GM23248 (cell line): ENCODE results near the gene ATP5PB. TPM values are rescaled to one million over a fixed set of nuclear protein-coding genes. Genes with fewer than 3 reads are reported as not detected.

Experiments used
- DNase-seq: peaks from one replicate; pipeline ENCODE4 v3.0.0-alpha.2; 2015
- H2AFZ ChIP-seq: fragments of 200-600 bp; sonication (generic); 2 replicates; pipeline ENCODE4 v1.6.1; 2016; ENCODE audit warnings: antibody characterized with exemption
- H3F3A ChIP-seq: fragments of 200-600 bp; sonication (generic); 2 replicates; pipeline ENCODE4 v1.6.1; 2016; ENCODE audit warnings: mild to moderate bottlenecking, antibody characterized with exemption, mixed run types; ENCODE audit not compliant: insufficient read depth
- H3K27ac ChIP-seq: fragments of 200-600 bp; sonication (generic); 2 replicates; pipeline ENCODE4 v1.5.1; 2016; ENCODE audit warnings: mild to moderate bottlenecking
- H3K27me3 ChIP-seq: fragments of 200-600 bp; sonication (generic); replicated peaks from 2 replicates; pipeline ENCODE4 v1.6.1; 2016; ENCODE audit warnings: mild to moderate bottlenecking; ENCODE audit not compliant: insufficient read depth
- H3K36me3 ChIP-seq: fragments of 200-600 bp; sonication (generic); 2 replicates; pipeline ENCODE4 v1.6.1; 2016; ENCODE audit warnings: low read depth, mild to moderate bottlenecking
- H3K4me1 ChIP-seq: fragments of 200-600 bp; sonication (generic); 2 replicates; pipeline ENCODE4 v1.6.1; 2016; ENCODE audit warnings: mild to moderate bottlenecking; ENCODE audit not compliant: insufficient read depth
- H3K4me2 ChIP-seq: fragments of 200-600 bp; sonication (generic); one replicate; pipeline ENCODE4 v1.6.1; 2016; ENCODE audit warnings: mild to moderate bottlenecking; ENCODE audit not compliant: unreplicated experiment
- H3K4me3 ChIP-seq: fragments of 200-600 bp; sonication (generic); 2 replicates; pipeline ENCODE4 v1.5.1; 2016; ENCODE audit warnings: mild to moderate bottlenecking
- H3K79me2 ChIP-seq: fragments of 200-600 bp; sonication (generic); 2 replicates; pipeline ENCODE4 v1.6.1; 2016; ENCODE audit warnings: mild to moderate bottlenecking; ENCODE audit not compliant: insufficient read depth
- H3K9ac ChIP-seq: fragments of 200-600 bp; sonication (generic); 2 replicates; pipeline ENCODE4 v1.6.1; 2016; ENCODE audit warnings: mild to moderate bottlenecking
- H3K9me2 ChIP-seq: fragments of 200-600 bp; sonication (generic); 2 replicates; pipeline ENCODE4 v1.6.1; 2016; ENCODE audit warnings: mixed run types, mild to moderate bottlenecking, moderate library complexity; ENCODE audit not compliant: insufficient read depth
- H3K9me3 ChIP-seq: fragments of 200-600 bp; sonication (generic); one replicate; pipeline ENCODE4 v1.6.1; 2017; ENCODE audit warnings: low read depth
- H4K20me1 ChIP-seq: fragments of 200-600 bp; sonication (generic); 2 replicates; pipeline ENCODE4 v1.6.0; 2016; ENCODE audit not compliant: insufficient read depth
- EZH2 ChIP-seq: fragments of 200-600 bp; sonication (generic); IDR thresholded peaks from 2 replicates; pipeline ENCODE4 v1.6.1; 2018; ENCODE audit warnings: antibody characterized with exemption, mild to moderate bottlenecking; ENCODE audit not compliant: insufficient read depth, poor library complexity, severe bottlenecking
- EZH2phosphoT487 ChIP-seq: fragments of 200-600 bp; sonication (generic); IDR thresholded peaks from 2 replicates; pipeline ENCODE4 v1.6.1; 2018; ENCODE audit warnings: antibody characterized with exemption, moderate library complexity, mild to moderate bottlenecking, low read depth; ENCODE audit not compliant: insufficient read depth
- WGBS, 2 experiments: methylation state at CpG; one replicate each; pipeline ENCODE4 v1.1.6; 2015 to 2017; ENCODE audit warnings: low lambda C conversion rate in 2 of 2, low coverage in 1 of 2; ENCODE audit errors: missing lambda C conversion rate in 2 of 2; 5-methylcytosine and 5-hydroxymethylcytosine counted together
- in situ Hi-C: fragments of 300-500 bp; cut with MboI; formaldehyde crosslinking; loops from 2 replicates; pipeline ENCODE4 v1.15.0; 2020
- polyA plus RNA-seq: library from polyadenylated mRNA; unstranded; fragments of >200 nt; fragmentation: Nextera tagmentation; extraction: Ambion mirVana; gene quantifications from 2 replicates; pipeline ENCODE4 v1.2.1, GENCODE V29; 2016
- total RNA-seq: library from RNA; depleted of rRNA; stranded (reverse); fragments of >200 nt; shearing (Covaris generic); gene quantifications from 2 replicates; pipeline ENCODE4 v1.2.3, GENCODE V29; 2014

Gene ATP5PB
- total and polyA plus RNA-seq, 2 experiments from 2014 or later: 226 to 304 TPM

DNA sequence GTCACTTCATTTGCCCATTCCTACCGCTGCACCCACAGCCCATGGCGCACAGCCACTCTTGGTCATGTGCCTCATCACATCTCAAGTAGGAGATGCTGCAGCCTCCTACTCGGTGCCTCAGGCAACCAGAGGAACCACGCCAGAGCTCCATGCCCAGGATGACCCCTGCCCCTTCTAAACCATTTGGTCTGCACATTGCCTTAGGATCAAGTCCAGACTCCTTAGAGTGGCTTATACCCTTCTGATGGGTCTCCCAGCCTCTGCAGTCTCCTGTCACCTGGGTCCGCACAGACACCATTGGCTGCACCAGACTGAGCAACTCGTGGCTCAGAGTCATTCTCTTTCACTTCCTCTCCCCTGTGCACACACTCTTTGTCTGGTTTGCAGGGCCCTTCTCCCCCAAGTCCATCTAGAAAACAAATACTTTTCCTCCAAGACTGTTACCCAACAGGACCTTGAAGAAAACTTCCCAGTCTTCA, 56.4 kb downstream of the ATP5PB start:
- Histone ChIP-seq H3K4me1 (peaks cover 10% of the 10 kb centered on the region), H4K20me1 (no peaks in the 10 kb centered on the region), H3F3A (peaks cover 5% of the 10 kb centered on the region; the same call in 1 of the 2 replicates), H3K4me3 (no peak overlapping the region), H2AFZ (no peak overlapping the region; the same call in 1 of the 2 replicates), H3K36me3 (no peaks in the 10 kb centered on the region), H3K27me3 (0 out of 2 replicates have a peak, but pooled peaks cover 6% of the 10 kb centered on the region), H3K9ac (no peak overlapping the region), H3K27ac (no peak overlapping the region), H3K9me3 (no peaks in the 10 kb centered on the region), H3K79me2 (no peaks in the 10 kb centered on the region), H3K4me2 (no peak overlapping the region), H3K9me2 (no peaks in the 10 kb centered on the region)
- TF ChIP-seq EZH2phosphoT487: no peak
- TF ChIP-seq EZH2: no peak
- DNase-seq: no peak
- WGBS, 2 experiments: 81 to 82% methylated on average over 6 of the region's 6 CpGs
- in situ Hi-C loops: no loop called here

DNA sequence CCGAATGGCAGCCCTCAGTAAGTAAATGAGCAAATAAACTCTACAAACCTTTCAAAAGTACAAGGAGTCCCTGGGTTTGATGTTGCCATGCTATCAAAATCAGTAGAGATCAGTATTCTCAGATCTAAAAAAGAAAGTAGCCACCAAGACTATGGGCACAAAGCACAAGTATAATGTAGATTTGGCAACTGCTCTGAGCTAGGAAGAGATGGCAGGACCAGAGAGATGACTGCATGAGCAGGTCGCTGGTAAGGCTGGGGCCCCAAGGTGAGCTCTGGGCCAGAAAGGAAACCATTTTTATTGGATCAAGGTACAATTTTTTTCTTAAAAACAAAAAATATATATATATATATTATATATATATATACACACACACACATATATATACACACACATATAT, 57.3 kb downstream of the ATP5PB start:
- Histone ChIP-seq H2AFZ (no peak overlapping the region), H3K27ac (no peak overlapping the region), H3F3A (peaks cover 5% of the 10 kb centered on the region; the same call in 1 of the 2 replicates), H3K4me3 (no peak overlapping the region), H3K4me1 (peaks cover 10% of the 10 kb centered on the region), H3K27me3 (no peaks in the 10 kb centered on the region), H4K20me1 (no peaks in the 10 kb centered on the region), H3K4me2 (no peak overlapping the region), H3K36me3 (no peaks in the 10 kb centered on the region), H3K9ac (no peak overlapping the region), H3K79me2 (no peaks in the 10 kb centered on the region), H3K9me2 (no peaks in the 10 kb centered on the region), H3K9me3 (no peaks in the 10 kb centered on the region)
- TF ChIP-seq EZH2: no peak
- no peak for TF ChIP-seq EZH2phosphoT487
- in situ Hi-C loops: no loop called here
- 45 to 50% methylated on average over 2 of the region's 2 CpGs for WGBS, 2 experiments
- no peak for DNase-seq

DNA sequence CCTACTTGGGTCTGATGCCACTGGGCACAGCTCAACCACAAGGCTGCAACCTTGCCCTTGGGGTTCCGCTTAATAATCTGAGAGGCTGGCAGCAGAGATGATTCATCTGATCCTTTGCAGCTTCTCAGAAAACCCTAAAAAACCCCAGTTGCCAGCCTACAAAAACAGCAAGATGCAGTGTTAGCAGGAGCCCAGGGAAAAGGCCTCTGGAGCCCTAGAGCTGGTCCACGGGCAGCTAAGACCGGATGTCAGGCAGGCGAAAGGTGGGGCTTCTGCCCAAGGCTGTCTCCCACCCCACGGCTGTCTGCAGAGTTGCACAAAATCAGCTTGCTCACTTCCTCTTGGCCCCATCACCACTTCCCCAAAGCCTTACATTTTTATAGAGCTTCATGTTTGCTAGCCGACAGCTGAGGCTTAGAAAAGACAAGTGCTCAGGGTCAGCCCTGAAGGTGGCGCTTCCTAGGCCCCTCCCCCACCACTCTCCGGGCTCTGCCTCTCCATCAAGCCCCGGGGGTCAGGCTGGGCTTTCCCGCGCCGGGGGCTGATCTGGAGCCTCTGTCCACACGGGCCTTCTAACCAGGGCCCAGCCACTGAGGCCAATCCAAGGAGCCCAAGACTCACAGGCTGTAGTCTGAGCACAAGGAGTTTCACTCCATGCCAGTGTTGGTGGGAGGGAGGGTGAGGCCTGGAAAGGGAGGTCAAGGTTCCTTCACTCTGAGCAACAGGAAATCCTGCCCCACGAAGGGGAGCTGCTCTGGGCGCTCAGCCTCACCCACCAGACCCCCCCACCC, 58.3 kb downstream of the ATP5PB start:
- H3K4me1 ChIP-seq: peaks cover 10% of the 10 kb centered on the region
- peak overlapping the region; percentile 78 for H3K9ac ChIP-seq
- no peaks in the 10 kb centered on the region for H4K20me1 ChIP-seq
- no peaks in the 10 kb centered on the region for H3K9me2 ChIP-seq
- no peaks in the 10 kb centered on the region for H3K36me3 ChIP-seq
- no peaks in the 10 kb centered on the region for H3K79me2 ChIP-seq
- H2AFZ ChIP-seq: peak overlapping the region; percentile 99
- peak overlapping the region; percentile 57 for H3K4me3 ChIP-seq
- no peak for TF ChIP-seq EZH2phosphoT487
- TF ChIP-seq EZH2: no peak
- in situ Hi-C loops: no loop called here
- H3K27ac ChIP-seq: peak overlapping the region; percentile 88
- H3K4me2 ChIP-seq: peak overlapping the region; percentile 83
- 7 to 8% methylated on average over 15 of the region's 15 CpGs for WGBS, 2 experiments
- no peaks in the 10 kb centered on the region for H3K9me3 ChIP-seq
- H3K27me3 ChIP-seq: no peaks in the 10 kb centered on the region
- H3F3A ChIP-seq: peaks cover 5% of the 10 kb centered on the region; the same call in 1 of the 2 replicates
- DNase-seq: peak; percentile 83

DNA sequence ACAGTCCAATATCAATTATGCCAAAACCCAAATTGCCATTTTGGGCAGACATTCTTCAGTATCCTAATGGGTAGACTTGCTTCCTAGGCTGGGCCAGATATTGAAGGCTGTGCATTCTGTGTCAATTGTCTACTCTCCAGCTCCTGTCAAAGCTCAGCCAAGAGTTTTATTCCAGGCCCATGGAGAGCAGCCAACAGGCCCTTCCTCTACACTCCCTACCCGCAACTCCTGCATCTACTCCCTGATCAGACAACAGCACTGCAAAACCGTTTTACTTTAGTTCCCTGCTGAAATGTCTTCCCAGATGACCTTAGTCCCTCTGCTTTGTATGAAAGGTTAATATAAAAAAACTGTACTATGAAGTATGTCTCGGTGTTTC, 60.7 kb downstream of the ATP5PB start:
- Histone ChIP-seq H3K27me3 (no peaks in the 10 kb centered on the region), H3K4me1 (peaks cover 10% of the 10 kb centered on the region), H3K9me3 (no peaks in the 10 kb centered on the region), H3K36me3 (no peaks in the 10 kb centered on the region), H3K4me2 (no peak overlapping the region), H2AFZ (0 out of 2 replicates have a peak overlapping the region, but pooled peaks have one; percentile 22), H3F3A (peaks cover 5% of the 10 kb centered on the region; the same call in 1 of the 2 replicates), H3K4me3 (no peak overlapping the region), H4K20me1 (no peaks in the 10 kb centered on the region), H3K79me2 (no peaks in the 10 kb centered on the region), H3K9ac (no peak overlapping the region), H3K27ac (no peak overlapping the region), H3K9me2 (no peaks in the 10 kb centered on the region)
- no peak for DNase-seq
- 46 to 53% methylated on average over 3 of the region's 3 CpGs for WGBS, 2 experiments
- TF ChIP-seq EZH2phosphoT487: no peak
- TF ChIP-seq EZH2: no peak
- in situ Hi-C loops: no loop called here
